ENCODE measurements around the gene DCAF12L1. TPM values are rescaled to one million over a fixed set of nuclear protein-coding genes. Genes with fewer than 3 reads are reported as not detected.

Gene DCAF12L1
- total RNA-seq: not detected in 2 replicates

DNA sequence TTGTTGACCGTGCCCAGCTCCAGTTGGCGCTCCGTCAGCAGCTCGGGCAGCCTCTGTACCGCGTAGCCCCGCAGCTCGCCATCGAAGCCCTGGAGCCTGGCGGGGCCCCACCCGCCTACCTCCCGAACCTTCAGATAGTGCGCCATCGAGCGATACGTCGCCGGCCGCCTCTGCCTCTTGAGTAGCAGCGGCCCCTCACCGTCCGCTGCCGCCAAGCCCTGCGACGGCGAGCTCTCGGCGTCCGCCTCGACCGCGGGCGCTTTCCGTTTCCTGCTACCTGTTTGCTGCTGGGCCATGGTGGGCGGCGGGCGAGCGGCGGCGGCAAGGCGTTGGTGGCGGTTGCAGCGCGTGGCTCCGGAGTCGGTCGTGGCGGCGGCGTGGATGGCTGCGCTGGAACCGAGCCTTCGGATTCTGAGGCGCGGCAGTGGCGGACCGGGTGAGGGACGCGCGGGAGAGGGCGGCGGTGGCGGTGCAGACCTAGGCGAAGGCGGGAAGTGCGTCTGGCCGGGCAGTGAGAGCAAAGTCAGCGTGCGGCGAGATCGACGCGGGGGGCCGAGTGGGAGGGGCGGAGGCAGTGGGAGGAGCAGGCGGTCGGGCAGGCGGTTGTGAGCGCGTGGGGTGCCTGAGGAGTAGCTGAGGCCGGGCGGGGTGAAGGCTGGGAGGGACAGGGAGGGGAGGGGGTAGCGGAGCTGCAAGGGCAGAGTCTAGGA is at the start of gene DCAF12L1:
Gene DCAF12L1 (minus strand): TSS at position 502 of the 710 bp plus-strand sequence. CDS start 206 bp downstream, at position 296.

